ENCODE measurements around the gene CACNB4.

Gene CACNB4

GRCh38 chr2:151961558-151961957 lies 137.3 kb downstream of the CACNB4 start:
- DNase-seq = no peak
- H3K27ac ChIP-seq (ENCODE audit: low read depth, low read length) = no peak overlapping the region

GRCh38 chr2:151959238-151959637 lies 139.6 kb downstream of the CACNB4 start:
- H3K9me3 ChIP-seq (ENCODE audit: insufficient read depth, low read depth, low read length) = peaks cover 2% of the 10 kb centered on the region
- no peak overlapping the region for H3K4me3 ChIP-seq (ENCODE audit: low read depth, low read length)
- H3K9ac ChIP-seq (ENCODE audit: low read length) = no peak overlapping the region
- H3K23ac ChIP-seq (ENCODE audit: low read length) = no peak overlapping the region
- no peaks in the 10 kb centered on the region for H3K79me1 ChIP-seq (ENCODE audit: low read length)
- no peak overlapping the region for H4K12ac ChIP-seq (ENCODE audit: low read depth, low read length)
- H4K91ac ChIP-seq (ENCODE audit: low read depth, low read length) = no peak overlapping the region
- H3K4ac ChIP-seq (ENCODE audit: low read depth, low read length) = no peak overlapping the region
- H3K79me2 ChIP-seq (ENCODE audit: control insufficient read depth, insufficient read depth, low read length, poor library complexity) = no peaks in the 10 kb centered on the region
- H2BK5ac ChIP-seq (ENCODE audit: low read depth, low read length, poor library complexity) = no peak overlapping the region
- H2AK5ac ChIP-seq (ENCODE audit: low read length) = no peak overlapping the region
- H3K36me3 ChIP-seq (ENCODE audit: control insufficient read depth in 1 of 2, insufficient read depth in 2 of 2, low read length in 2 of 2) = no peaks in the 10 kb centered on the region
- H3K4me2 ChIP-seq (ENCODE audit: low read length) = no peak overlapping the region
- no peak overlapping the region for H3K14ac ChIP-seq (ENCODE audit: low read length)
- no CpG with 5 or more reads among the region's 1 CpG for WGBS (ENCODE audit: extremely low coverage, insufficient coverage, insufficient read length)
- H3K4me1 ChIP-seq (ENCODE audit: control insufficient read depth in 1 of 2, insufficient read depth in 2 of 2, low read length in 2 of 2) = no peaks in the 10 kb centered on the region
- H3K27me3 ChIP-seq (ENCODE audit: insufficient read depth, low read length) = no peaks in the 10 kb centered on the region
- DNase-seq = no peak
- no peak overlapping the region for H4K8ac ChIP-seq (ENCODE audit: low read depth, low read length)
- H3K18ac ChIP-seq (ENCODE audit: low read length) = no peak overlapping the region
- H3K27ac ChIP-seq (ENCODE audit: low read depth, low read length) = no peak overlapping the region
- H2BK12ac ChIP-seq (ENCODE audit: low read length) = no peak overlapping the region
- H2BK120ac ChIP-seq (ENCODE audit: insufficient read depth, low read length, poor library complexity) = no peak overlapping the region
- H2AFZ ChIP-seq (ENCODE audit: insufficient read depth, low read length, poor library complexity) = no peak overlapping the region

More at GRCh38 chr2:151961558-151961957, 137.3 kb downstream of the CACNB4 start:
- Histone ChIP-seq H3K14ac (ENCODE audit: low read length) (no peak overlapping the region), H3K4ac (ENCODE audit: low read depth, low read length) (no peak overlapping the region), H3K27me3 (ENCODE audit: insufficient read depth, low read length) (no peaks in the 10 kb centered on the region), H3K4me3 (ENCODE audit: low read depth, low read length) (no peak overlapping the region), H4K91ac (ENCODE audit: low read depth, low read length) (no peak overlapping the region), H3K36me3 (ENCODE audit: control insufficient read depth in 1 of 2, insufficient read depth in 2 of 2, low read length in 2 of 2) (no peaks in the 10 kb centered on the region), H2BK5ac (ENCODE audit: low read depth, low read length, poor library complexity) (no peak overlapping the region), H3K79me1 (ENCODE audit: low read length) (no peaks in the 10 kb centered on the region), H3K18ac (ENCODE audit: low read length) (no peak overlapping the region), H4K12ac (ENCODE audit: low read depth, low read length) (no peak overlapping the region), H3K4me1 (ENCODE audit: control insufficient read depth in 1 of 2, insufficient read depth in 2 of 2, low read length in 2 of 2) (no peaks in the 10 kb centered on the region), H2AK5ac (ENCODE audit: low read length) (no peak overlapping the region), H2BK120ac (ENCODE audit: insufficient read depth, low read length, poor library complexity) (no peak overlapping the region), H3K4me2 (ENCODE audit: low read length) (no peak overlapping the region), H3K23ac (ENCODE audit: low read length) (no peak overlapping the region), H4K8ac (ENCODE audit: low read depth, low read length) (no peak overlapping the region), H3K9me3 (ENCODE audit: insufficient read depth, low read depth, low read length) (peaks cover 2% of the 10 kb centered on the region), H2BK12ac (ENCODE audit: low read length) (no peak overlapping the region), H3K9ac (ENCODE audit: low read length) (no peak overlapping the region), H3K79me2 (ENCODE audit: control insufficient read depth, insufficient read depth, low read length, poor library complexity) (no peaks in the 10 kb centered on the region), H2AFZ (ENCODE audit: insufficient read depth, low read length, poor library complexity) (no peak overlapping the region)
- WGBS (ENCODE audit: extremely low coverage, insufficient coverage, insufficient read length) = no CpG with 5 or more reads among the region's 4 CpGs

- no peak overlapping the region for H2BK12ac ChIP-seq (ENCODE audit: low read length)
- no peak overlapping the region for H4K8ac ChIP-seq (ENCODE audit: low read depth, low read length)
- no peaks in the 10 kb centered on the region for H3K79me1 ChIP-seq (ENCODE audit: low read length)
- H3K18ac ChIP-seq (ENCODE audit: low read length) = no peak overlapping the region
- H4K91ac ChIP-seq (ENCODE audit: low read depth, low read length) = no peak overlapping the region
- H3K4ac ChIP-seq (ENCODE audit: low read depth, low read length) = no peak overlapping the region
- no peaks in the 10 kb centered on the region for H3K9me3 ChIP-seq (ENCODE audit: insufficient read depth, low read depth, low read length)
- no peak overlapping the region for H3K23ac ChIP-seq (ENCODE audit: low read length)
- no peaks in the 10 kb centered on the region for H3K36me3 ChIP-seq (ENCODE audit: control insufficient read depth in 1 of 2, insufficient read depth in 2 of 2, low read length in 2 of 2)
- no CpG with 5 or more reads among the region's 2 CpGs for WGBS (ENCODE audit: extremely low coverage, insufficient coverage, insufficient read length)
- no peaks in the 10 kb centered on the region for H3K79me2 ChIP-seq (ENCODE audit: control insufficient read depth, insufficient read depth, low read length, poor library complexity)
- no peak overlapping the region for H3K4me2 ChIP-seq (ENCODE audit: low read length)
- H2AK5ac ChIP-seq (ENCODE audit: low read length) = no peak overlapping the region
- H3K9ac ChIP-seq (ENCODE audit: low read length) = no peak overlapping the region
- no peak for DNase-seq
- no peak overlapping the region for H3K4me3 ChIP-seq (ENCODE audit: low read depth, low read length)
- no peak overlapping the region for H3K14ac ChIP-seq (ENCODE audit: low read length)
- no peak overlapping the region for H2BK120ac ChIP-seq (ENCODE audit: insufficient read depth, low read length, poor library complexity)
- H2BK5ac ChIP-seq (ENCODE audit: low read depth, low read length, poor library complexity) = no peak overlapping the region
- no peaks in the 10 kb centered on the region for H3K4me1 ChIP-seq (ENCODE audit: control insufficient read depth in 1 of 2, insufficient read depth in 2 of 2, low read length in 2 of 2)
- no peaks in the 10 kb centered on the region for H3K27me3 ChIP-seq (ENCODE audit: insufficient read depth, low read length)
- H4K12ac ChIP-seq (ENCODE audit: low read depth, low read length) = no peak overlapping the region
- H2AFZ ChIP-seq (ENCODE audit: insufficient read depth, low read length, poor library complexity) = no peak overlapping the region
- H3K27ac ChIP-seq (ENCODE audit: low read depth, low read length) = no peak overlapping the region
Observed at GRCh38 chr2:151953467-151953866, 145.4 kb downstream of the CACNB4 start.

- Histone ChIP-seq H3K9me3 (ENCODE audit: insufficient read depth, low read depth, low read length) (no peaks in the 10 kb centered on the region), H3K4me1 (ENCODE audit: control insufficient read depth in 1 of 2, insufficient read depth in 2 of 2, low read length in 2 of 2) (no peaks in the 10 kb centered on the region), H3K36me3 (ENCODE audit: control insufficient read depth in 1 of 2, insufficient read depth in 2 of 2, low read length in 2 of 2) (no peaks in the 10 kb centered on the region), H4K12ac (ENCODE audit: low read depth, low read length) (no peak overlapping the region), H3K27ac (ENCODE audit: low read depth, low read length) (no peak overlapping the region), H4K8ac (ENCODE audit: low read depth, low read length) (no peak overlapping the region), H3K23ac (ENCODE audit: low read length) (no peak overlapping the region), H2AK5ac (ENCODE audit: low read length) (no peak overlapping the region), H2AFZ (ENCODE audit: insufficient read depth, low read length, poor library complexity) (no peak overlapping the region), H3K14ac (ENCODE audit: low read length) (no peak overlapping the region), H3K4me3 (ENCODE audit: low read depth, low read length) (no peak overlapping the region), H3K4ac (ENCODE audit: low read depth, low read length) (no peak overlapping the region), H2BK5ac (ENCODE audit: low read depth, low read length, poor library complexity) (no peak overlapping the region), H2BK120ac (ENCODE audit: insufficient read depth, low read length, poor library complexity) (no peak overlapping the region), H3K9ac (ENCODE audit: low read length) (no peak overlapping the region), H3K18ac (ENCODE audit: low read length) (no peak overlapping the region), H3K79me1 (ENCODE audit: low read length) (no peaks in the 10 kb centered on the region), H3K4me2 (ENCODE audit: low read length) (no peak overlapping the region), H3K79me2 (ENCODE audit: control insufficient read depth, insufficient read depth, low read length, poor library complexity) (no peaks in the 10 kb centered on the region), H2BK12ac (ENCODE audit: low read length) (no peak overlapping the region), H4K91ac (ENCODE audit: low read depth, low read length) (no peak overlapping the region), H3K27me3 (ENCODE audit: insufficient read depth, low read length) (no peaks in the 10 kb centered on the region)
- WGBS (ENCODE audit: extremely low coverage, insufficient coverage, insufficient read length) = no CpG with 5 or more reads among the region's 14 CpGs
- no peak for DNase-seq
Observed at GRCh38 chr2:151952691-151953456, 146.0 kb downstream of the CACNB4 start.
